Common myeloid progenitor, CD34-positive (primary cell): ENCODE results near the gene SERTAD1.

Experiments used
- CTCF ChIA-PET: fragments of 350-600 bp; sonication (Branson Sonifier 250); formaldehyde crosslinking; loops from one replicate; lab custom pipeline; 2021; ENCODE audit warnings: antibody characterized with exemption; lab: Charles Lee
- POLR2A ChIA-PET: fragments of 350-600 bp; sonication (Branson Sonifier 250); formaldehyde crosslinking; loops from one replicate; lab custom pipeline; 2021; ENCODE audit warnings: antibody characterized with exemption; lab: Charles Lee
- DNase-seq, 3 donors: peaks; one replicate each; pipeline versions ENCODE4 v3.0.0 to v3.0.0-alpha.2; 2013
- H3K27ac ChIP-seq, 2 experiments: 1 replicate in 1 of 2; 2 replicates in 1 of 2; pipeline ENCODE4 v1.7.0; 2013; ENCODE audit warnings: inconsistent platforms in 2 of 2, low read length in 2 of 2, mild to moderate bottlenecking in 2 of 2, low read depth in 1 of 2, moderate library complexity in 1 of 2; ENCODE audit not compliant: severe bottlenecking in 2 of 2, insufficient read depth in 1 of 2, poor library complexity in 1 of 2
- H3K27me3 ChIP-seq, 5 experiments: replicated peaks in 2 of 5; 1 replicate in 3 of 5; 2 replicates in 2 of 5; pipeline versions ENCODE4 v1.6.1 to v1.7.0; 2013; ENCODE audit warnings: low read length in 4 of 5, mild to moderate bottlenecking in 2 of 5, moderate library complexity in 2 of 5, inconsistent platforms in 1 of 5; ENCODE audit not compliant: insufficient read depth in 5 of 5, control insufficient read depth in 4 of 5
- H3K36me3 ChIP-seq, 4 experiments: 1 replicate in 2 of 4; 2 replicates in 2 of 4; pipeline versions ENCODE4 v1.6.1 to v1.7.0; 2013; ENCODE audit warnings: low read length in 3 of 4, control low read depth in 1 of 4, mild to moderate bottlenecking in 1 of 4; ENCODE audit not compliant: control insufficient read depth in 4 of 4, insufficient read depth in 4 of 4
- H3K4me1 ChIP-seq, 4 experiments: 1 replicate in 3 of 4; 2 replicates in 1 of 4; pipeline versions ENCODE4 v1.6.1 to v1.7.1; 2013; ENCODE audit warnings: low read length in 3 of 4, mild to moderate bottlenecking in 3 of 4, control low read depth in 1 of 4, inconsistent platforms in 1 of 4, moderate library complexity in 1 of 4; ENCODE audit not compliant: control insufficient read depth in 4 of 4, insufficient read depth in 4 of 4; ENCODE audit errors: control extremely low read depth in 1 of 4
- H3K4me3 ChIP-seq, 7 experiments: 1 replicate in 4 of 7; 2 replicates in 3 of 7; pipeline versions ENCODE4 v1.5.1 to v1.7.0; 2013; ENCODE audit warnings: mild to moderate bottlenecking in 7 of 7, low read length in 6 of 7, moderate library complexity in 6 of 7, inconsistent platforms in 2 of 7, low read depth in 2 of 7, control low read depth in 1 of 7; ENCODE audit not compliant: insufficient read depth in 4 of 7, control insufficient read depth in 1 of 7; ENCODE audit errors: extremely low read depth in 1 of 7
- H3K9me3 ChIP-seq, 5 experiments: 1 replicate in 4 of 5; 2 replicates in 1 of 5; pipeline versions ENCODE4 v1.6.1 to v1.7.1; 2013; ENCODE audit warnings: low read length in 4 of 5, mild to moderate bottlenecking in 2 of 5, inconsistent platforms in 1 of 5, low read depth in 1 of 5, moderate library complexity in 1 of 5; ENCODE audit not compliant: control insufficient read depth in 4 of 5, insufficient read depth in 2 of 5; ENCODE audit errors: control extremely low read depth in 1 of 5
- WGBS: methylation state at CpG from one replicate; pipeline ENCODE4 v1.1.5; 2013; ENCODE audit not compliant: insufficient coverage; 5-methylcytosine and 5-hydroxymethylcytosine counted together

SERTAD1 gene

GRCh38 chr19:40452016-40452415 lies 26.2 kb upstream of the SERTAD1 start:
- ChIA-PET POLR2A (interaction anchor here (0.7 kb wide), 1 partner anchor 92 kb away, joined by 4 read pairs; no protein-coding TSS in a partner anchor), CTCF (interaction anchor here (0.8 to 6.8 kb wide), 2 partner anchors 12 to 147 kb away, joined by 3 to 38 read pairs; partner anchors contain the start of gene BLVRB)
- Histone ChIP-seq H3K9me3 (no peaks in the 10 kb centered on the region), H3K4me3 (no peak overlapping the region), H3K27me3 (no peaks in the 10 kb centered on the region), H3K27ac (no peak overlapping the region), H3K4me1 (no peaks in the 10 kb centered on the region), H3K36me3 (peaks cover 0 to 11% (median 7%) of the 10 kb centered on the region in 4 experiments)
- 95% methylated on average over 3 of the region's 5 CpGs for WGBS
- DNase-seq: no peak

DNA sequence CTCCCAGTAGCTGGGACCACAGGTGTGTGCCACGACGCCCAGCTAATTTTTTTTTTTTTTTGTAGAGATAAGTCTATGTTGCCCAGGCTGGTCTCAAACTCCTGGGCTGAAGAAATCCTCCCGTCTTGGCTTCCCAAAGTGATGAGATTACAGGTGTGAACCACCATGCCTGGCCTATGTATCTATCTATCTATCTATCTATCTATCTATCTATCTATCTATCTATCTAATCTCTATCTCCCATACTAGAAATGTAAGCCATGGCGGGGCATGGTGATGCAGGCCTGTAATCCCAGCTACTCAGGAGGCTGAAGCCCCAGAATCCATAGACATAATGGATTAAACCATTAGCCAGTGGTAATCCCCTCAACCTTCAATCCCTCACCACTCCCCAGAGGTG lies 24.9 kb upstream of the SERTAD1 start:
- Histone ChIP-seq H3K4me1 (no peaks in the 10 kb centered on the region), H3K27ac (no peak overlapping the region), H3K27me3 (no peaks in the 10 kb centered on the region), H3K4me3 (no peak overlapping the region), H3K36me3 (peaks cover 0 to 11% (median 7%) of the 10 kb centered on the region in 4 experiments), H3K9me3 (no peaks in the 10 kb centered on the region)
- no peak for DNase-seq
- ChIA-PET CTCF (interaction anchor here (6.8 kb wide), 1 partner anchor 13 kb away, joined by 38 read pairs; the partner anchor contains the start of gene BLVRB), POLR2A (interaction anchor here (0.6 kb wide), 1 partner anchor 29 kb away, joined by 3 read pairs; no protein-coding TSS in a partner anchor)
- 100% methylated on average over 3 of the region's 4 CpGs for WGBS

DNA sequence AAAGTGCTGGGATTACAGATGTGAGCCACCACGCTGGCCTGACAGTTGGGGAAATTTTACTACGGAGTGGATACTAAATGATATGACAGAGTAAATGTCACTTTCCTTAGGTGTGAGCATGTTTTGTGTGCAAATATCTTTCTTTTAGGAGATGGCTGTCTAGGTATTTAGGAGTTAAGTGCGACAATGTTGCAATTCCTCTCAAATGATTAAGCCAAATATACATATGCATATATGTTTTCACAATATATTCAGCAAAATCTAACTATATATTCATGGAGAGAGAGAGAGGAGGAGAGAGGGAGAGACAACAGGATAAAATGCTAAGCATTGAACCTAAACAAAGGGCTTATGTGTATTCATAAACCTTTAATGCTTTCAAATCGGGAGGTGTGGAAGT lies 23.7 kb upstream of the SERTAD1 start:
- 93% methylated on average over 2 of the region's 4 CpGs for WGBS
- Histone ChIP-seq H3K27ac (no peak overlapping the region), H3K27me3 (no peaks in the 10 kb centered on the region), H3K9me3 (no peaks in the 10 kb centered on the region), H3K4me1 (peaks cover 3 to 4% (median 3%) of the 10 kb centered on the region in 4 experiments), H3K36me3 (peaks cover 0 to 11% (median 5%) of the 10 kb centered on the region in 4 experiments), H3K4me3 (no peak overlapping the region)
- no peak for DNase-seq
- POLR2A ChIA-PET: no interaction called here
- CTCF ChIA-PET: no interaction called here

- H3K4me1 ChIP-seq: peaks cover 9 to 17% (median 13%) of the 10 kb centered on the region in 4 experiments
- H3K4me3 ChIP-seq: no peak overlapping the region
- DNase-seq: no peak
- no peaks in the 10 kb centered on the region for H3K9me3 ChIP-seq
- H3K36me3 ChIP-seq: peaks cover 0 to 17% (median 11%) of the 10 kb centered on the region in 4 experiments
- 93% methylated on average over 8 of the region's 8 CpGs for WGBS
- peak overlapping the region in 1 of 2 experiments; percentile 63 for H3K27ac ChIP-seq
- no peaks in the 10 kb centered on the region for H3K27me3 ChIP-seq
- POLR2A ChIA-PET: interaction anchor here (0.8 to 1.0 kb wide), 2 partner anchors 18 to 20 kb away, joined by 3 read pairs; partner anchors contain the start of gene SERTAD1
- CTCF ChIA-PET: interaction anchor here (0.6 to 1.8 kb wide), 2 partner anchors 18 to 21 kb away, joined by 3 to 6 read pairs; no protein-coding TSS in a partner anchor
Observed at GRCh38 chr19:40446263-40446784, 20.5 kb upstream of the SERTAD1 start.

DNA sequence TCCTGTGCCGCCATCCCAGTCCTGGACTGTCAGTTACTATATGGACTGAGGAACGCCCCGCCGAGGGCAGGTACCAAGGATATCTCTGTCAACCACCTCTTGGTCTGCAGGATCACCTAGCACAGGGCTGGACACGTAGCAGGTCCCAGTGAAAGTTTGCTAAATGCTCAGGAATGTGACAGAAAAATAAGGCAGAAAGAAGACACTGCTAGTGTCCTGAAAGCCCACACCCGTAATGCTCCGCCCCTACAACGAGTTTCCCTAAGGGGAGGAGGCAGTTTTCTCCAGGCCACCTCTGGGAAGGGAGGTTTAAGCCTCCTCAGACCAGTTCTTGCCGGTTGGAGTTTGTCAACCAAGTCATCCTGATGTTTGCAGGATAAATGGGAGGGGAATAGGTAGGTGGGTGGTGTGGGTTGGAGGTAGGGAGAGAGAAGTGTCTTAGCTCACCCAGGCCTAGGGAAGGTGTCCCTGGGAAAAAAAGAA lies 20.0 kb upstream of the SERTAD1 start:
- Histone ChIP-seq H3K27ac (peak overlapping the region in 1 of 2 experiments; percentile 63), H3K36me3 (peaks cover 0 to 22% (median 16%) of the 10 kb centered on the region in 4 experiments), H3K27me3 (no peaks in the 10 kb centered on the region), H3K4me3 (no peak overlapping the region), H3K4me1 (peaks cover 9 to 17% (median 13%) of the 10 kb centered on the region in 4 experiments), H3K9me3 (no peaks in the 10 kb centered on the region)
- WGBS: 93% methylated on average over 9 of the region's 9 CpGs
- ChIA-PET POLR2A (interaction anchor here (1.0 kb wide), 1 partner anchor 20 kb away, joined by 3 read pairs; the partner anchor contains the start of gene SERTAD1), CTCF (interaction anchor here (1.0 kb wide), 1 partner anchor 19 kb away, joined by 3 read pairs; no protein-coding TSS in a partner anchor)
- DNase-seq: no peak

- CTCF ChIA-PET: interaction anchor here (0.6 to 1.2 kb wide), 4 partner anchors 20 to 943 kb away, joined by 3 to 5 read pairs (median 4); no protein-coding TSS in a partner anchor
- Histone ChIP-seq H3K4me3 (peak overlapping the region; percentile 87 to 100 (median 98)), H3K27me3 (no peaks in the 10 kb centered on the region), H3K9me3 (no peaks in the 10 kb centered on the region), H3K27ac (peak overlapping the region; percentile 25 to 95), H3K4me1 (peaks cover 9 to 17% (median 13%) of the 10 kb centered on the region in 4 experiments), H3K36me3 (peaks cover 0 to 27% (median 19%) of the 10 kb centered on the region in 4 experiments)
- 22% methylated on average over 17 of the region's 18 CpGs for WGBS
- no peak for DNase-seq
- POLR2A ChIA-PET: interaction anchor here (0.6 kb wide), 1 partner anchor 20 kb away, joined by 3 read pairs; no protein-coding TSS in a partner anchor
Observed at GRCh38 chr19:40444825-40445312, 19.1 kb upstream of the SERTAD1 start.
